Measurements from ENCODE around the gene PTGDS. TPM values are rescaled to one million over a fixed set of nuclear protein-coding genes. Genes with fewer than 3 reads are reported as not detected.
A peak's percentile ranks its signal among the peaks of the same experiment; 100 is the strongest.

Gene PTGDS
- total RNA-seq, 1 experiment from 2014 or later = not detected

DNA sequence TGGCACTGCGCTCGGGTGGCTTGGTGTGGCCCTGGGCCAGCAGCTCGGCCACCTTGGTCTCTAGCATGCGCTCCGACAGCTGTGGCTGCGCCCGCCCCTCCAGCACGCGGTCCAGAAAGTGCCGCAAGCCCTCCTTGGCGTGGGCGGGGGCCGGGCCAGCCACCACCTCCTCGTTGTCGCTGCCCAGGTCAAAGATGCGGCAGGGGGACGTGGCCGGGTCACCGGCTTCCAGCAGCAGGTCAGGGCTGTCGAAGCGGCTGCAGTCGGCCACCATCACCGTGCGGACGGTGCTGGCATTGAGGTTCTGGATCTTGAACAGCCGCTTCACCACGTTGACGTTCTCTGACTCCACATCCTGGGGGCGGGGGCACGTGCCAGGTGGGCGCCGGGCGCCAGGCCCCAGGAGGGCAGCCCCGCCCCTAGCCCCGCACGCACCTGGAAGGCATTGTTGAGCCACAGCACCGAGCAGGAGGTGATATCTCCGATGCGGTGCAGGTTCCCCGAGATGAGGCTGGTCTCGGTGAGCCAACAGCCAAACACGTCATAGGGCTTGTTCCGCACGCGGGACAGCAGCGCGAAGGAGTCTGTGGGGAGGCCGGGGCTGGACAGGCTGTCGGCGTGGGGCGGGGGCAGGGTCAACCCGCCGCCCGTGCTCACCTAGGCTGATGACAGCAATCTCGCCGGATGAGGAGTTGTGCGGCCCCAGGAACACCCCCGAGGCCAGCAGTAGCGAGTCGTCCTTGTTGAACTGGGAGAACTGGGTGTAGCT is 35.0 kb upstream of the PTGDS start:
- H3K27me3 ChIP-seq (replicated peaks) = no peaks in the 10 kb centered on the region
- no peak for DNase-seq (ENCODE audit: low read depth in 1 of 2, low spot score in 2 of 2)
- H3K36me3 ChIP-seq = peaks cover 60% of the 10 kb centered on the region
- no peak overlapping the region for H3K27ac ChIP-seq
- no peak overlapping the region for H3K4me3 ChIP-seq
- peaks cover 21% of the 10 kb centered on the region for H3K4me1 ChIP-seq (replicated peaks)
- H3K9me3 ChIP-seq (replicated peaks) = no peaks in the 10 kb centered on the region; the same call in 1 of the 2 replicates

- Histone ChIP-seq H3K9me3 (replicated peaks) (no peaks in the 10 kb centered on the region; the same call in 1 of the 2 replicates), H3K4me3 (peak overlapping the region; percentile 100), H3K27me3 (replicated peaks) (no peaks in the 10 kb centered on the region), H3K4me1 (replicated peaks) (peaks cover 24% of the 10 kb centered on the region), H3K27ac (no peak overlapping the region), H3K36me3 (peaks cover 55% of the 10 kb centered on the region)
- DNase-seq (ENCODE audit: low read depth in 1 of 2, low spot score in 2 of 2) = no peak
These were observed 34.4 kb upstream of the PTGDS start for GRCh38 chr9:136942881-136943230.

DNA sequence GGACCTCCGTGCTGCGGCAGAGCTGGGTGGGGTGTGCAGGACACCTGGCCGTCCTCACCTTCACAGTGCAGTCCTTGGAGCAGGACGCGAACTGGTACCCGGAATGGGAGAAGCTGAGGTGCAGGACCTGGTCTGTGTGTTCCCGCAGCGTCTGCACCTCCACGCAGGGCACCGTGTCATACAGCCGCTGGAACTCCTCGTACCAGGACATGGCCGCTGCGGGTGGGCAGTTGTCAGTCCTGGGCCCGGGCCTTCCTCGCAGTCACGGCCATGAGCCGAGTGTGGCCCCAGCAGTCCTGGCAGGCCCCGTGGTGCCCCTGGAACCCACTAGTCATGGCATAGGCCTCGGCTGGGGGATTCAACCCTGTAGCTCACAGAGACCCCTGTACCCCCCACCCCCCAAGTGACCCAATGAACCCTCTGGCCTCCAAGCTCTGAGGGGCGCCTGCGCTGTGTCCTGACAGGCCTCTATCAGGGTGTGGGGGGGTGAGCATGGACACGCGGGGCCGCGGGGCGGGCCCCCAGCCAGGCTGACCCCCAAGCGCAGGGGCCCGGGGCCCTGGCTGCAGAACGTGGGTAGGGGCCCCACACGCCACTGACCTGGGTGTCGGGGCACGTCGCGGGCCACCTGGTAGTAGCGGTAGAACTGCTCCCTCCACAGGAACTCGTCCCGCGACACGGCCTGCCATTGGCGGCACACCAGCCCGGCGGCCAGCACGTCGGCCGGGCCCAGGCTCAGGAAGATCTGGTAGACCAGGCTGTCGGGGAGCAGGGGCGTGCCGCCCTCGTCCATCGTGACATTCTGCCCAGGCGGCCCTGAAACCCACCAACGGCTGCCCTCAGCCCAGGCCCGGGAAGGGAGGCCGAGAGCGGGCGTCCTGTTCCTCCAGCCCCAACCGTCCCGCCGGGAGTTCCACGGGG is 33.8 kb upstream of the PTGDS start:
- H3K4me3 ChIP-seq = peak overlapping the region; percentile 100
- DNase-seq (ENCODE audit: low read depth in 1 of 2, low spot score in 2 of 2) = no peak

GRCh38 chr9:136944212-136944518 is 33.1 kb upstream of the PTGDS start:
- H3K4me1 ChIP-seq (replicated peaks) = peaks cover 30% of the 10 kb centered on the region
- peak overlapping the region; percentile 100 for H3K4me3 ChIP-seq
- H3K27ac ChIP-seq = peak overlapping the region; percentile 85
- H3K27me3 ChIP-seq (replicated peaks) = no peaks in the 10 kb centered on the region
- H3K36me3 ChIP-seq = peaks cover 53% of the 10 kb centered on the region
- DNase-seq (ENCODE audit: low read depth in 1 of 2, low spot score in 2 of 2) = peak in 1 of 2 experiments; percentile 62
- H3K9me3 ChIP-seq (replicated peaks) = no peaks in the 10 kb centered on the region; the same call in 1 of the 2 replicates

More for the DNA sequence above, 33.8 kb upstream of the PTGDS start:
- Histone ChIP-seq H3K36me3 (peaks cover 55% of the 10 kb centered on the region), H3K27ac (peak overlapping the region; percentile 85), H3K9me3 (replicated peaks) (no peaks in the 10 kb centered on the region; the same call in 1 of the 2 replicates), H3K27me3 (replicated peaks) (no peaks in the 10 kb centered on the region), H3K4me1 (replicated peaks) (peaks cover 30% of the 10 kb centered on the region)

GRCh38 chr9:136944519-136945332 is 32.6 kb upstream of the PTGDS start, which contains the start of the genes C8G and FBXW5:
TSS of gene C8G (plus strand) at chr9:136945243. CDS start at chr9:136945321, 78 bp downstream.
TSS of gene FBXW5 (minus strand) at chr9:136944738. CDS start at chr9:136944083, 655 bp downstream.
- H3K9me3 ChIP-seq (replicated peaks) = no peaks in the 10 kb centered on the region; the same call in 1 of the 2 replicates
- no peaks in the 10 kb centered on the region for H3K27me3 ChIP-seq (replicated peaks)
- peak; percentile 82 to 93 for DNase-seq (ENCODE audit: low read depth in 1 of 2, low spot score in 2 of 2)
- peaks cover 33% of the 10 kb centered on the region for H3K4me1 ChIP-seq (replicated peaks)
- H3K36me3 ChIP-seq = peaks cover 47% of the 10 kb centered on the region
- peak within 1 kb of the TSS; percentile 100 for H3K4me3 ChIP-seq
- peak within 1 kb of the TSS; percentile 85 for H3K27ac ChIP-seq

GRCh38 chr9:136945333-136946227 is 31.7 kb upstream of the PTGDS start:
- Histone ChIP-seq H3K27ac (no peak overlapping the region), H3K9me3 (replicated peaks) (no peaks in the 10 kb centered on the region; the same call in none of the 2 replicates), H3K36me3 (peaks cover 39% of the 10 kb centered on the region), H3K4me3 (no peak overlapping the region; the same call in 1 of the 2 replicates), H3K4me1 (replicated peaks) (peaks cover 41% of the 10 kb centered on the region), H3K27me3 (replicated peaks) (no peaks in the 10 kb centered on the region)
- no peak for DNase-seq (ENCODE audit: low read depth in 1 of 2, low spot score in 2 of 2)

GRCh38 chr9:136946228-136947027 is 30.9 kb upstream of the PTGDS start:
- Histone ChIP-seq H3K4me1 (replicated peaks) (peaks cover 42% of the 10 kb centered on the region), H3K4me3 (no peak overlapping the region), H3K36me3 (peaks cover 30% of the 10 kb centered on the region), H3K27ac (no peak overlapping the region), H3K9me3 (replicated peaks) (no peaks in the 10 kb centered on the region; the same call in none of the 2 replicates), H3K27me3 (replicated peaks) (no peaks in the 10 kb centered on the region)
- DNase-seq (ENCODE audit: low read depth in 1 of 2, low spot score in 2 of 2) = no peak

- no peak for DNase-seq (ENCODE audit: low read depth in 1 of 2, low spot score in 2 of 2)
- peaks cover 22% of the 10 kb centered on the region for H3K36me3 ChIP-seq
- peaks cover 42% of the 10 kb centered on the region for H3K4me1 ChIP-seq (replicated peaks)
- no peaks in the 10 kb centered on the region for H3K27me3 ChIP-seq (replicated peaks)
- no peak overlapping the region for H3K4me3 ChIP-seq
- no peak overlapping the region for H3K27ac ChIP-seq
- H3K9me3 ChIP-seq (replicated peaks) = no peaks in the 10 kb centered on the region; the same call in none of the 2 replicates
These were observed 30.0 kb upstream of the PTGDS start for GRCh38 chr9:136947028-136947891.

DNA sequence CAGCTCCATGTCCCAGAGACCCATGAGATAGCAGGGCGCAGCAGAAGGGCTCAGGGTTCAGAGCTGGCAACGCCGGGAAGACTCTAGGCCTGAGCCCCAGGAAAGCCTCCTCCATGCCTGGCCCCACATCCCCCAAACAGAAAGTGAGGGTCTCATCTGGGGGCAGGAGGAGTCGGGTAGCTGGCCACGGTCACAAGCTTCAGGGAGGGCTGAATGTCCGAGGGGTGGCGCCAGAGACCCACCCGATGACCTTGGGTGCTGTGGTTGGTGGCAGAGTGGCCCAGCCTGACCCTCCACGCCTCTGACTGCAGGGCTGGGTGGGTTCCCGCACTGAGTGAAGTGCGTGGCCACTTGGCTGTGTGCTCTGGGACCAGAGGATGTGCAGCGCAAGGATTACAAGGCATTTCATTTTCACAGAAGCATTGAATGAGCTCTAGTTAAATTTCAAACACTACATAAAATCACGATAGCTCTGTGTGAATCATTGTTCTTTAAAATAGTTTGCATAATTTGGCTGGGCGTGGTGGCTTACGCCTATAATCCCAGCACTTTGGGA is 29.3 kb upstream of the PTGDS start:
- peak in 1 of 2 experiments; percentile 14 for DNase-seq (ENCODE audit: low read depth in 1 of 2, low spot score in 2 of 2)
- peaks cover 38% of the 10 kb centered on the region for H3K4me1 ChIP-seq (replicated peaks)
- peaks cover 14% of the 10 kb centered on the region for H3K36me3 ChIP-seq
- H3K9me3 ChIP-seq (replicated peaks) = no peaks in the 10 kb centered on the region; the same call in none of the 2 replicates
- no peak overlapping the region for H3K4me3 ChIP-seq
- no peaks in the 10 kb centered on the region for H3K27me3 ChIP-seq (replicated peaks)
- no peak overlapping the region for H3K27ac ChIP-seq

DNA sequence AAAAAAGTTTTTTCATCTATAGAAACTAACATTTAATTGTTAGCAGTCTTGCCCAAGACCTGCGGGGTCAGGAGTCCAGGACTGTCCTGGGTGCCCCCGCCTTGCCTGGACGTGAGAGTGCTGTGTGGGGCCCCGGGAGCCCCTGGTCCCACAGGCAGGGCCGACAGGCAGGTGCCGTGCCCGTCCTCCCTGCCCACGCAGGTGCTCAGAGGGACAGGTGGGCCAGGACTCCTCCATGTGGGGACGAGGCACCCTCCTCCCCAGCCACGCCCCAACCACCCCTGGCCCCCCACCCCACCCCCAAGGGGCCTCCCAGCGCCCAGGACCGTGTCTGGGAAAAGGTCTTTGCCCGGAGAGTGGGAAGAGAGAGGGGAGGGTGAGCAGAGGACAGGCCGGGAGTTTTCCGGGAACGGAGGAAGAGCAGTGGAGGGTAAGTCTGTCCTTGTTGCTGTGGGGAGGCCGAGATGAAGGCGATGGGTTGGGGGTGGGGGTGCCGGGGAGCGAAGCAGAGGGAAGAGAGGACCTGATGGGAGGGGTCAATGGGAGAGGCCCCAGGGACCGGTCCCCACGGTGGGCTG is 28.0 kb upstream of the PTGDS start:
- peaks cover 25% of the 10 kb centered on the region for H3K4me1 ChIP-seq (replicated peaks)
- H3K27ac ChIP-seq = no peak overlapping the region
- peaks cover 1% of the 10 kb centered on the region for H3K36me3 ChIP-seq
- no peaks in the 10 kb centered on the region; the same call in none of the 2 replicates for H3K9me3 ChIP-seq (replicated peaks)
- DNase-seq (ENCODE audit: low read depth in 1 of 2, low spot score in 2 of 2) = no peak
- H3K4me3 ChIP-seq = peak overlapping the region; percentile 33
- H3K27me3 ChIP-seq (replicated peaks) = no peaks in the 10 kb centered on the region

All from SJSA1 (cell line).